DMS 273 (cell line): ENCODE measurements around the gene AKAP14.
"Not testable (repeated sequence)": the region's sequence is repeated elsewhere in the genome, so short reads cannot be mapped to it uniquely, and the experiment has no call there.

Source experiments
- DNase-seq: peaks from one replicate; lab custom pipeline; 2025; ENCODE audit not compliant: unreplicated experiment; lab: John Stamatoyannopoulos, UW

The AKAP14 gene

DNA sequence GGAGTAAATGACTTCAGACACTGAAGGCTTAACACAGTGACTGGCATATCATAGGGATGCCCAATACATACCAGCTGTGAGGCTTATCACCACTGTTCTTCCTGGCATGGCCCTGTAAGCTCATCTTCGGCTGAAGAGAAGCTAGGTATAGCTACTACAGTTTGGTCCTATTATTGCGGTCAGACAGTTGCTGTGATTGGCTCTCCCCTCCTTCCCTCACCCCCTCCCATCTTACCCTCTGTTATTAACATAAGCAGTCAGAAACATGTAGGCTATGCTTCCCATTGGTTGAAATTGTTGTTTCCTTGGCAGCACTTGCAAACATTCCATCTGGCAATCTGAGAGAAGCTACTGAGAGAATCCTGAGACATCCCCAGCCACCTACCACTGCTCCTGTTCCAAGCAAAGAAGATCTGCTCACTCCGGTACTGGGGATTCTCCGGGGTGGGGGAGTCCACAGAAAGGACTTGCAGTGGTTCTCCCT, at the start of gene AKAP14:
AKAP14 (plus strand) TSS at position 51 of the 484 bp plus-strand sequence. CDS start 7,331 bp downstream, outside the sequence.
- peak; percentile 72 for DNase-seq

GRCh38 chrX:119852382-119853353, 43.0 kb upstream of the AKAP14 start, which contains the start of gene UPF3B:
TSS of gene UPF3B (minus strand) at chrX:119852963. CDS start at chrX:119852928, 35 bp downstream.
- DNase-seq, result peak; percentile 99

DNA sequence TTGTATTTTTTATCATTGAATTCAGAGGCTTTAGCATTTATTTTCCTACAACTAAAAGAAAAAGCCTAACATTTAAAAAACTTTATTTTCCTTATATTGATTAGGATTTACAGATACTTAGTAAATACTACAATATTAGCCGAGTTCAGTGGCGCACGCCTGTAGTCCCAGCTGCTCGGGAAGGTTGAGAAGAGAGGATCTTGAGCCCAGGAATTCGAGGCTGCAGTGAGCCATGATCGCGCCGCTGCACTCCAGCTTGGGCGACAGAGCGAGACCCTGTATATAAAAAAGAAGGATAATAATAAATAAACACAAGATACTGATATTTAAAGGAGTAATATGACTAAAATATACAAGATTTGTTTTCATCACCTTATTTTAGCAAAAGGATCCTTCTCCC, 42.2 kb upstream of the AKAP14 start:
- peak; percentile 20 for DNase-seq

- peak; percentile 62 for DNase-seq
Measured at GRCh38 chrX:119870626-119871131, 25.0 kb upstream of the AKAP14 start.

GRCh38 chrX:119871245-119871598, 24.5 kb upstream of the AKAP14 start:
- no peak for DNase-seq

DNA sequence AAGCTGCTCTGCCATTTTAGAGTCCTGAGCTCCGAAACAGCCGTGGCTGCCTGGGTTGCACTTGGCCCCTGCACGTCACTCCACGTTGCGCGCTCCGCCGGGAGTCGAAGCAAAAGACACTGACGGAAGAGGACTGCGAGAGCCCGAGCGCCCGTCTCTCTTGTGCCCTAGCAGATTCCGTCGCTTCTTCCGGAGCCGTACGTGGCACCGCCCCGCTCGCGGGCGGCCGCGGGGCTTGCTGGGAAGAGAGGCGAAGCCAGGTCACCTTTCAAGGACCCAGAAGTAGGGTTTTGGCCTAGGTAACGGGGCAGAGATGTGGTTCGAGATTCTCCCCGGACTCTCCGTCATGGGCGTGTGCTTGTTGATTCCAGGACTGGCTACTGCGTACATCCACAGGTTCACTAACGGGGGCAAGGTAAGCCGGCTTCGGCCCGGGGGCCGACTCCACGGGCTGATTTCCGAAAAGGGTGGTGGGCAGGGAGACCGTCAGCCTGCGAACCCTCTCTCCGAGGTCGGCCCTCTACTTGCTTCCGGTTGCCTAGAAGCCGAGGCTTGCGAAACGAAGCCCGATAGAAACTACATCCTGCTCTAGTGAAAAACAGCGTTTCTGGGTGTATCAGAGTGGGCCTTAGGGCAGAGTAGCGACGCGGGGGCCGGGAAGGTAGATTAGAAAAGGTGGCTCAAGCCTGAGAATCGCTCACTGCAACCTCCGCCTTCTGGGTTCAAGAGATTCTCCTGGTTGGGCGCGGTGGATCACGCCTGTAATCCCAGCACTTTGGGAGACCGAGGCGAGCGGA, 23.9 kb upstream of the AKAP14 start, which contains the start of the genes NDUFA1 and RNF113A:
NDUFA1 (plus strand) TSS at position 234 of the 797 bp plus-strand sequence; CDS start at position 314, 80 bp downstream.
RNF113A (minus strand) TSS at position 135 of the 797 bp plus-strand sequence; CDS start at position 15, 120 bp downstream.
- DNase-seq, result peak; percentile 93

DNA sequence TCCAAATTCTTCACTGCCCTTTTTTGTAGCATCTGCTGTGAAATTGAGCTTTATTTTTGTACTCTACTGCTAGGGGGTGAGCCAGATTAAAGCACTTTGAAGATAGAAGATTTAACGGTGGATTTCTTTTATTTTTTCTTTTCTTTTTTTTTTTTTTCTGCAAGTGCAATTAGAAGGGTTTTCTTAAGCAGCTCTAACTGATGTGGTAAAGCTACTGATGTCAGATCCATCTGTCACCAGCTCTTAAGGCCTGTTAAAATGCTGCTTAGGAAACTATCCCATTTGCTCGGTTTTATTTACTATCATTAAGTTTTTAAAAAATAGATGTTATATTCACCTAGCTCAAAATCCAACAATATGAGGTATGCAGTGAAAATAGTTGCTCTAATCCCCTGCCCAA, 17.0 kb upstream of the AKAP14 start:
- DNase-seq, result no peak

DNA sequence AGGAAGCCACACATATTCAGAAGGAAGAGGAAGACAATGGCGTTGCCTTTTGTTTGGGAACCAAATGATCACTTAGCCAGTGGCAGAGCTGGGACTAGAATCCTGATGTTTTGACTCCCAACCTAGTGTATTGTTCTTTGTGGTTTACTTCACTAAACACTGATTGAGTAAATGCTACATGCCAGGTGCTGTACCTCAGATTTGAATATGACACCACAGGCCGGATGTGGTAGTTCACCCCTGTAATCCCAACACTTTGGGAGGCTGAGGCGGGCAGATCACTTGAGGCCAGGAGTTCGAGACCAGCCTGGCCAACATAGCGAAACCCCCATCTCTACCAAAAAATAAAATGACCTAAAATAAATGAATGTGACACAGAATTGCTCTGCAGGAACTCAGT, 15.6 kb upstream of the AKAP14 start:
- no peak for DNase-seq

- DNase-seq, result peak; percentile 81
Measured at GRCh38 chrX:119880552-119881437, 14.9 kb upstream of the AKAP14 start.

- peak; percentile 45 for DNase-seq
Measured at GRCh38 chrX:119885554-119886428, 9.9 kb upstream of the AKAP14 start.

DNA sequence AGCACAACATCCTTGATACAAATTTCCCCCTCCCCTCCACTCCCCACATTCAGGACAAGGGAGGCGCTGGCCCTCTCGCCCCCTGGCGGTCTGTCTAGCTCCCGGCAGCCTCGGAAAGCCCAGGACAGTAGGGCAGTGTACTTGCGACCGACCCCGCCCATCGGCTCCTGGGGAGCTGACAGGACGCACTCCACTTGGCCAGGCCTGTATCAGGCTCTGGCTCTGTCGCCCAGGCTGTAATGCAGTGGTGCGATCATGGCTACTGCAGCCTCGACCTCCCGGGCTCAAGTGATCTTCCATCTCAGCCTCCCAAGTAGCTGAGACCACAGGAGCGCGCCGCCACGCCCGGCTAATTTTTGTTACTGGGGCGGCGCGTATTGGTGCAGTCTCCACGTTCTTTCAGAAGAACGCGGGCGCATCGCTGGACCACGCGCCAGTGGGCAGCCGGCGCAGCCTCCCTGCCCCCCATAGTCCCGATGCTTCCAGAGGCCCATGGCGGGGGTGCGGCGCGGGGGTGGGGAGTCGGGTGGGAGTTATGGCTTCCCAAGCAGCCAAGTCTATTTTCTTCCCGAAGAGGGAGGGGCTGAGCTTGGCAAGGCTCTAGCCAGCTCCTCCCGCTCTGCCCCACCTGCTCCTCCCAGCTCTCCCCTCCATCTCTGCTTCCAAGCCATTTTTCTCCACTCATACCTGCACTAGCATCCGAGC, 7.8 kb upstream of the AKAP14 start:
- DNase-seq, result peak; percentile 89

DNA sequence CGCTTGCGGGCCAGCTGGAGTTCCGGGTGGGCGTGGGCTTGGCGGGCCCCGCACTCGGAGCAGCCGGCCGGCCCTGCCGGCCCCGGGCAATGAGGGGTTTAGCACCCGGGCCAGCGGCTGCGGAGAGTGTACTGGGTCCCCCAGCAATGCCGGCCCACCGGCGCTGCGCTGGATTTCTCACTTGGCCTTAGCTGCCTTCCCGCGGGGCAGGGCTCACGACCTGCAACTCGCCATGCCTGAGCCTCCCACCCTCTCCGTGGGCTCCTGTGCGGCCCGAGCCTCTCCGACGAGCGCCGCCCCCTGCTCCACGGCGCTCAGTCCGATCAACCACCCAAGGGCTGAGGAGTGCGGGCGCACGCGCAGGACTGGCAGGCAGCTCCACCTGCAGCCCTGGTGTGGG, 5.1 kb upstream of the AKAP14 start:
- DNase-seq, result not testable (repeated sequence)

- not testable (repeated sequence) for DNase-seq
Measured at GRCh38 chrX:119891961-119892692, 3.6 kb upstream of the AKAP14 start.

DNA sequence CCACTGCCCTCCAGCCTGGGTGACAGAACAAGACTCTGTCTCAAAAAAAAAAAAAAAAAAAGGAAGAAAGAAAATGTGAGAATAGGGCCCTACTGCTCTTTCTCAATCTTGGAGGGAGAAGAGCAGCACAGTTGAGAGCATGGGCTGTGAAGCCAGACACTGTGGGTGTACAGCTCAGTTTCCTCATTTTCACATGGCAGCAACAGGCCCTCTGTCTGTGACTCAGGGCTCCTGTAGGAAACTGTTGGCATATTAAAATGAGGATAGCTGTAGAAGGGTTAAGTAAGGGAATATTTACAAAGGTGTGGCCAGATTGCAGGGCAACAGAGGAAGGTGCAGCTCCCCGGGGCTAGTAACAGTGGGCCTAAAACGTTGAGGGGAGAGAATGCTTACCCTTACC, 3.4 kb downstream of the AKAP14 start:
- no peak for DNase-seq

- no peak for DNase-seq
Measured at GRCh38 chrX:119900976-119901375, 5.3 kb downstream of the AKAP14 start.

GRCh38 chrX:119916310-119916709, 20.6 kb downstream of the AKAP14 start:
- no peak for DNase-seq

GRCh38 chrX:119917877-119918276, 22.2 kb downstream of the AKAP14 start:
- DNase-seq, result no peak
